Rectal smooth muscle tissue (tissue), 1 donor: ENCODE data around the gene SYCE1L.
"Not testable (repeated sequence)": the region's sequence is repeated elsewhere in the genome, so short reads cannot be mapped to it uniquely, and the experiment has no call there.

Experiments used
- H3K27ac ChIP-seq: one replicate; pipeline ENCODE4 v1.7.0; 2013; ENCODE audit warnings: low read depth, low read length, inconsistent platforms
- H3K27me3 ChIP-seq: one replicate; pipeline ENCODE4 v1.7.0; 2013; ENCODE audit warnings: low read length; ENCODE audit not compliant: control insufficient read depth, insufficient read depth
- H3K36me3 ChIP-seq: one replicate; pipeline ENCODE4 v1.7.0; 2013; ENCODE audit warnings: low read length; ENCODE audit not compliant: control insufficient read depth, insufficient read depth
- H3K4me1 ChIP-seq: one replicate; pipeline ENCODE4 v1.7.0; 2013; ENCODE audit warnings: low read length; ENCODE audit not compliant: control insufficient read depth, insufficient read depth
- H3K4me3 ChIP-seq: one replicate; pipeline ENCODE4 v1.7.0; 2013; ENCODE audit warnings: low read length
- H3K9ac ChIP-seq: one replicate; pipeline ENCODE4 v1.7.0; 2013; ENCODE audit warnings: low read length

SYCE1L gene

DNA sequence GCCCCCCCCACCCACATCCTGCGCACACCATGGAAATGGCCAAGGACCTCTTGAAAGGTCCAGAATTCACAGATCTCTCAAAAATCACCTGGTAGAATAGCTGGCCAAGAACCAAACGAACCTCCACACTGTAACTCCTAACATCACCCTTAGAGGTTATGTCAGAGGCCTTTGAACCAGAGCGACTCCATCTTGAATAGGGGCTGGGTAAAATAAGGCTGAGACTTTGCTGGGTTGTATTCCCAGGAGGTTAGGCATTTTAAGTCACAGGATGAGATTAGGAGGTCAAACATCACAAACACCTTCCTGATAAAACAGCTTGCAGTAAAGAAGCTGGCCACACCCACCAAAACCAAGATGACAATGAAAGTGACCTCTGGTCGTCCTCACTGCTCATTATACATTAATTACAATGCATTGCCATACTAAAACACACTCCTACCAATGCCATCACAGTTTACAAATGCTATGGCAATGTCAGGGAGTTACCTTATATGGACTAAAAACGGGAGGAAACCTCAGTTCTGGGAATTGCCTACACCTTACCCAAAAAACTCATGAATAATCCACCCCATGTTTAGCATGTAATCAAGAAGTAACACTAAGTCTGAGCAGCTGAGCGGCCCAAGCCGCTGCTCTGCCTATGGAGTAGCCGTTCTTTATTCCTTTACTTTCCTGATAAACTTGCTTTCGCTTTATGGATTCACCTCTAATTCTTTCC, 34.8 kb downstream of the SYCE1L start:
- Histone ChIP-seq H3K36me3 (no peaks in the 10 kb centered on the region), H3K4me1 (no peaks in the 10 kb centered on the region), H3K4me3 (no peak overlapping the region)

DNA sequence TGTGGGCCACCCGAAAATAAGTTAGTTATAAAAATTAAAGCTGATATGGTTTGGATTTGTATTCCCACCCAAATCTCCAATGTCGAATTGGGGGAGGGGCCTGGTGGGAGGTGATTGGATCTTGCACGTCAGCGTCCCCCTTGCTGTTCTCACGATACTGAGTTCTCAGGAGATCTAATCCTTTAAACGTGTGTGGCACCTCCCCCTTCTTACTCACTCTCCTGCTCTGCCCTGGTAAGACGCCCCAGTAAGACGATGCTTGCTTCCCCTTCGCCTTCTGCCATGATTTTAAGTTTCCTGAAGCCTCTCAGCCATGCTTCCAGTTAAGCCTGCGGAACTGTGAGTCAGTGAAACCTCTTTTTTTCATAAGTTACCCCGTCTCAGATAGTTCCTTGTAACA, 35.4 kb downstream of the SYCE1L start:
- no peaks in the 10 kb centered on the region for H3K36me3 ChIP-seq
- no peak overlapping the region for H3K4me3 ChIP-seq
- no peaks in the 10 kb centered on the region for H3K4me1 ChIP-seq
- no peaks in the 10 kb centered on the region for H3K27me3 ChIP-seq
- H3K27ac ChIP-seq: no peak overlapping the region
- H3K9ac ChIP-seq: no peak overlapping the region

More for the DNA sequence above, 34.8 kb downstream of the SYCE1L start:
- no peak overlapping the region for H3K27ac ChIP-seq
- no peak overlapping the region for H3K9ac ChIP-seq
- H3K27me3 ChIP-seq: no peaks in the 10 kb centered on the region

DNA sequence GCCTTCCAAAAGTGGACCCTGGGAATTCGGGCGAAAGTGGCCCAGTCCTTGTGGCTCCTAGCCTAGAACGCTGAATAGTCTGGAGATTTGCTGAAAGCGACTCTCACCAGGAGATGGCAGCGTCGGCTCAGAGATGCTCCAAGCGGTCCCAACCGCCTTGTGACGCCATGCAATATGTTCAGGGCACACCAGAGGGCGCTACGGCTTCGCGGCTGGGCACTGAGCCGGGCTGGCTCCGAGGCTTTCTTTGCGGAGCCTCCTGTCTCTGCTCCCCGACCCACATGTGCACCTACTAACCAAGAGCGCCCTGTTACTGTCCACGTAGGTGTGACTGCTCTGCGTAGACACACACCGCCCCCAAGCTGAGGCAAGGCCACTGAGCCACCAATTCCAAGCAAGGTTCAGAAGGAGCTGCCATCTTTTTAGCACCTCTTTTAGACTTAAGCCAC, 36.9 kb downstream of the SYCE1L start:
- no peak overlapping the region for H3K9ac ChIP-seq

DNA sequence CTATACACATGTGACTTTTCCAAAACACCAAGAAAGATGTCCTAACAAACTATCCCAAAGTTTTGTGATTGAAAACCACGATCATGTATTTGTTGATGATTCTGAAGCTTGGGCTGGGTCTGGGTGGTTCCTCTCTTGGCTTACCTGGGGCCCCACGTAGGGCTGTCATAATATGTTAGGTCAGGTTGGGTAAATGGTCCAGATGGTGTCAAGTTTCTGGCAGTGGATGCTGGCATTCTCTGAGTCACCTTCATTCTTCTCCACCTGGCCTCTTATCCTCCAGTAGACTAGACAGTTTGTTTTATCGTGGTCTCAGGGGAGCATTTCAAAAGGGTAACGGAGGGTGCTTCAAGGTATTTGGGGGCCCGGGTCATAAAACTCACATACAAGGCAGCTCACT, 39.4 kb downstream of the SYCE1L start:
- Histone ChIP-seq H3K27me3 (no peaks in the 10 kb centered on the region), H3K4me3 (no peak overlapping the region), H3K4me1 (no peaks in the 10 kb centered on the region), H3K36me3 (no peaks in the 10 kb centered on the region), H3K9ac (no peak overlapping the region), H3K27ac (no peak overlapping the region)

More for the DNA sequence above, 36.9 kb downstream of the SYCE1L start:
- no peak overlapping the region for H3K27ac ChIP-seq
- no peaks in the 10 kb centered on the region for H3K36me3 ChIP-seq
- no peaks in the 10 kb centered on the region for H3K4me1 ChIP-seq
- H3K4me3 ChIP-seq: peak overlapping the region; percentile 53
- no peaks in the 10 kb centered on the region for H3K27me3 ChIP-seq

DNA sequence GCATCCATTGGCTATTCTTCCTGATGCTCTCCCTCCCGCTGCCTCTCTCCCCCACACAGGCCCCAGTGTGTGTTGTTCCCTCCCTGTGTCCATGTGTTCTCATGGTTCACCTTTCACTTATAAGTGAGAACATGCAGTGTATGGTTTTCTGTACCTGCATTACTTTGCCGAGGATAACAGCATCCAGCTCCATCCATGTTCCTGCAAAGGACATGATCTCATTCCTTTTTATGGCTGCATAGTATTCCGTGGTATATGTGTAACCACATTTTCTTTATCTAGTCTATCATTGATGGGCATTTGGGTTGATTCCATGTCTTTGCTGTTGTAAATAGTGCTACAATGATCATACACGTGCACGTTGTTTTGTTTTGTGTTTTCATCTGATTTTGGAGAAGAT, 43.3 kb downstream of the SYCE1L start:
- not testable (repeated sequence) for H3K36me3 ChIP-seq, H3K27ac ChIP-seq

DNA sequence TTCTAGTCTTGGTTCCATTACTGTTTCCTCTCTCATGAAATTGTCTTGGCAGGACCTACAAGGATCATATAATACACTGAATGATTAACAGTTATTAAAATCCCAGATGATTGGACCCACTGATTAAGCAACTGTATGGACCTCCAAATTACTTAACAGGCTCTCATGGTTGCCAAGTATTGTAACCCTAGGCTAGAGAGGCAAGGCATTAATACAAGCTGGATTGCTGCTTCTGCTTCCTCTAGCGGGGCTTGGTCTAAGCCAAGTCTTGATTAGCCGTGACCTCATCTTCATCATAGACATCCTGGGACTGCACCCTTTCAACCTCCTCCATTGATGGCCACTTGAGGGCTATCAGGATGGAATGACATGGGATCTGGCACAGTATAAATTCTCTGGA, 46.9 kb downstream of the SYCE1L start:
- no peak overlapping the region for H3K27ac ChIP-seq
- no peak overlapping the region for H3K9ac ChIP-seq
- no peak overlapping the region for H3K4me3 ChIP-seq
- no peaks in the 10 kb centered on the region for H3K36me3 ChIP-seq
- H3K27me3 ChIP-seq: no peaks in the 10 kb centered on the region
- no peaks in the 10 kb centered on the region for H3K4me1 ChIP-seq

More for the DNA sequence above, 43.3 kb downstream of the SYCE1L start:
- H3K9ac ChIP-seq, H3K4me1 ChIP-seq, H3K4me3 ChIP-seq, H3K27me3 ChIP-seq: not testable (repeated sequence)

DNA sequence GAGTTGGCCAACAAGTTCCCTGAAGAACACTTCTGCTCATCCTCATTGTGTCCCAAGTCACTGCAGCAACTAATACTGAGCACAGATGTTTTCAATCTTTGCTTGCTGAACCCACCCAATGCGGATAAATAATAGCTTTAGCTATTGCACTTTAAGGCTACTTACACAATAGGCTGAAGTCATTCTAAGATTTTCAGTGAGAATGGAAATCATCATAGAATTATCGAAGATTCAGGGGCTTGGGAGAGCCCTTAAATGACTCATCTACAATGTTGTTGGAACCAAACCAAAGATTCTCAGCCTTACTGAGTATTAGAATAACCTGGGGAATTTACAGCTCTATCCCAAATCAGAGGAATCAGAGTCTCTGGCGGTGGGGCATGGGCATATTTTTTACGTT, 51.2 kb downstream of the SYCE1L start:
- H3K36me3 ChIP-seq: no peaks in the 10 kb centered on the region
- no peak overlapping the region for H3K27ac ChIP-seq
- no peak overlapping the region for H3K9ac ChIP-seq
- H3K4me1 ChIP-seq: no peaks in the 10 kb centered on the region
- H3K27me3 ChIP-seq: no peaks in the 10 kb centered on the region
- H3K4me3 ChIP-seq: no peak overlapping the region
